ENCODE data around the gene TEF. TPM values are rescaled to one million over a fixed set of nuclear protein-coding genes. Genes with fewer than 3 reads are reported as not detected.

The TEF gene
- total RNA-seq, 1 donor from 2014 or later = 29.7 TPM

GRCh38 chr22:41359376-41359775 is 22.4 kb upstream of the TEF start:
- no peaks in the 10 kb centered on the region for H3K27me3 ChIP-seq (ENCODE audit: low read depth)
- no peaks in the 10 kb centered on the region for H3K9me3 ChIP-seq
- peaks cover 47% of the 10 kb centered on the region for H3K36me3 ChIP-seq
- ATAC-seq (no peak), DNase-seq (no peak)
- H3K4me1 ChIP-seq = no peaks in the 10 kb centered on the region
- H3K27ac ChIP-seq = peak overlapping the region; percentile 36
- H3K4me3 ChIP-seq = no peak overlapping the region
- TF ChIP-seq, protein P1, sequence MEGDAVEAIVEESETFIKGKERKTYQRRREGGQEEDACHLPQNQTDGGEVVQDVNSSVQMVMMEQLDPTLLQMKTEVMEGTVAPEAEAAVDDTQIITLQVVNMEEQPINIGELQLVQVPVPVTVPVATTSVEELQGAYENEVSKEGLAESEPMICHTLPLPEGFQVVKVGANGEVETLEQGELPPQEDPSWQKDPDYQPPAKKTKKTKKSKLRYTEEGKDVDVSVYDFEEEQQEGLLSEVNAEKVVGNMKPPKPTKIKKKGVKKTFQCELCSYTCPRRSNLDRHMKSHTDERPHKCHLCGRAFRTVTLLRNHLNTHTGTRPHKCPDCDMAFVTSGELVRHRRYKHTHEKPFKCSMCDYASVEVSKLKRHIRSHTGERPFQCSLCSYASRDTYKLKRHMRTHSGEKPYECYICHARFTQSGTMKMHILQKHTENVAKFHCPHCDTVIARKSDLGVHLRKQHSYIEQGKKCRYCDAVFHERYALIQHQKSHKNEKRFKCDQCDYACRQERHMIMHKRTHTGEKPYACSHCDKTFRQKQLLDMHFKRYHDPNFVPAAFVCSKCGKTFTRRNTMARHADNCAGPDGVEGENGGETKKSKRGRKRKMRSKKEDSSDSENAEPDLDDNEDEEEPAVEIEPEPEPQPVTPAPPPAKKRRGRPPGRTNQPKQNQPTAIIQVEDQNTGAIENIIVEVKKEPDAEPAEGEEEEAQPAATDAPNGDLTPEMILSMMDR (IDR thresholded peaks at IDR 0.05) = no peak
- intact Hi-C loops (cut with DNase I) = no loop called here

DNA sequence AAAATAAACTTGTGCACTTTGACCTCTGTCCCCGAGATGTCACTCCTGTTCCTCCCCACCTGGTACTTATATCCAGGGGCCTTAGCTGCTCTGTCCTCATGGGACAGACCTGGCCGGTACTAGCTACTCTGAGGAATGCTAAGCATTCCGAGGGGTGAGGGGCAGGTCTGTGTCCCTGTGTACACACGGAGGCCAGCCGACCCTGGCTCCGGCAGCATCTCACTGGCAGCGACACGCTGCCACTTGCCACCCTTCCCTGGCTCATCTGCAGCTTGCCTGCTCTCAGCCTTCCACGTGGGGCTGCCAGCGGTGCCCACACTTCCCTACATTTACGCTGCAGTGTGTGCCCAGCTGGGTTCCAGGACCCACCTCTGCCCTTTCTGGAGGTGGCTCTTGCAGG is 21.6 kb upstream of the TEF start:
- intact Hi-C loops (cut with DNase I) = no loop called here
- H3K36me3 ChIP-seq = peaks cover 39% of the 10 kb centered on the region
- no peak overlapping the region for H3K4me3 ChIP-seq
- H3K4me1 ChIP-seq = no peaks in the 10 kb centered on the region
- H3K27me3 ChIP-seq (ENCODE audit: low read depth) = no peaks in the 10 kb centered on the region
- H3K9me3 ChIP-seq = no peaks in the 10 kb centered on the region
- DNase-seq (no peak), ATAC-seq (peak; percentile 55 to 64)
- no peak overlapping the region for H3K27ac ChIP-seq
- TF ChIP-seq, protein P1 (IDR thresholded peaks at IDR 0.05) = no peak

GRCh38 chr22:41361716-41362310 is 19.9 kb upstream of the TEF start:
- DNase-seq (no peak), ATAC-seq (no peak)
- no peak overlapping the region for H3K27ac ChIP-seq
- TF ChIP-seq, protein P1 (IDR thresholded peaks at IDR 0.05) = no peak
- intact Hi-C loops (cut with DNase I) = no loop called here
- peaks cover 6% of the 10 kb centered on the region for H3K4me1 ChIP-seq
- no peaks in the 10 kb centered on the region for H3K27me3 ChIP-seq (ENCODE audit: low read depth)
- no peak overlapping the region for H3K4me3 ChIP-seq
- no peaks in the 10 kb centered on the region for H3K9me3 ChIP-seq
- peaks cover 22% of the 10 kb centered on the region for H3K36me3 ChIP-seq

DNA sequence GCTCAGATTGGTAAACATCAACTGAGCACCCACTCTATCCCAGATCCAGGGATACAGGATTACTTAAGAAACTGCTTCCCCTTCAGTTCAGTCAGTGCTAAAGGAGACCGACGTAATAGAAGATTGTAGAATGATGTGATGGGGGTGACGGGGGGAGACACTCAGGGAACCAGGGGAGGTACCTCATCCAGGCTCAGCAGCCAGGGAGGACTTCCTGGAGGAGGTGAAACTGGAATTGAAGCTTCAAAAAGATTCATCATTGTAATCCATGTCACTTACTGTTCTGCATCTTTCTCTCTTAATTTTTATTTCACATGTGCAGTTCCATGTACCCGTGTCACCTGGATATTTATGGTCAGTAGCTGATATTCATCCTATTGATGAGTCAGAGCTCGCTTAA is 19.1 kb upstream of the TEF start:
- H3K27me3 ChIP-seq (ENCODE audit: low read depth) = no peaks in the 10 kb centered on the region
- no peak overlapping the region for H3K27ac ChIP-seq
- H3K9me3 ChIP-seq = no peaks in the 10 kb centered on the region
- TF ChIP-seq, protein P1 (IDR thresholded peaks at IDR 0.05) = no peak
- DNase-seq (no peak), ATAC-seq (no peak)
- H3K4me3 ChIP-seq = no peak overlapping the region
- peaks cover 14% of the 10 kb centered on the region for H3K36me3 ChIP-seq
- intact Hi-C loops (cut with DNase I) = no loop called here
- H3K4me1 ChIP-seq = peaks cover 12% of the 10 kb centered on the region

DNA sequence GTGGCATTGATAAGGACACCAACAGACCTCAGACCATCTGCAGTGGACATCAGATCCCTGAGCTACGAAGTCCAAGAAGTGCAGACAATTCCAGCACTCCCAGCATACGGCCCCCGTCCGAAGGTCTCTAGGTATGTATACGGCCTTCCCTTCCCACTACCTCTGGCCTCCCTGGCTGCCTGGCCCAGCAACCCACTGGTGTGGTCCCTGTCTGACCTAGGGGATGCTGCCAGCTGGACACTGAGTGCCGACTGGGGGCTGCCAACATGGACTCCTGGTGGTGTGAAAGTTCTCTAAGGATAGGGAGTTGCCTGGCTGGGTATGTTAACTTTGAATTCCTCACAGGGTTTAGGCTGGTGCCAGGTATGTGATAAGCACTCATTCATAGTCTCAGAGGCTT is 17.5 kb upstream of the TEF start:
- Histone ChIP-seq H3K27ac (peak overlapping the region; percentile 36), H3K4me1 (peaks cover 28% of the 10 kb centered on the region), H3K9me3 (no peaks in the 10 kb centered on the region), H3K27me3 (ENCODE audit: low read depth) (no peaks in the 10 kb centered on the region), H3K36me3 (no peaks in the 10 kb centered on the region), H3K4me3 (no peak overlapping the region)
- TF ChIP-seq, protein P1 (IDR thresholded peaks at IDR 0.05) = no peak
- intact Hi-C loops (cut with DNase I) = no loop called here
- ATAC-seq (no peak), DNase-seq (no peak)
